Activated CD4-positive, alpha-beta memory T cell treated with anti-CD3 and anti-CD28 coated beads, Interleukin-2, amount 10 ng/mL, durations not matched to agents 7 days and 5 days (primary cell): ENCODE data around the gene VPS13D. TPM values are rescaled to one million over a fixed set of nuclear protein-coding genes. Genes with fewer than 3 reads are reported as not detected.

ENCODE experiments used
- total RNA-seq, 2 experiments: library from RNA; stranded (reverse); gene quantifications; one replicate each; pipeline ENCODE4 v1.2.3, GENCODE V29; 2021

The VPS13D gene
- total RNA-seq, 2 experiments from 2014 or later, result 28.1 to 31.4 TPM

Other genes starting within 250 kb of the VPS13D start
- gene MFN2, start 249.6 kb upstream of the VPS13D start, total RNA-seq, result 10 to 100 TPM; 51.4 to 52.1 TPM
- gene MIIP, start 210.5 kb upstream of the VPS13D start, total RNA-seq, result 10 to 100 TPM; 98.3 to 98.6 TPM
- 10 to 100 TPM; 32.9 to 34.3 TPM for gene TNFRSF8, start 166.7 kb upstream of the VPS13D start, total RNA-seq
- gene TNFRSF1B, start 63.0 kb upstream of the VPS13D start, total RNA-seq, result 100 to 1,000 TPM; 434 to 447 TPM